Measurements from ENCODE around the gene GSTK1. TPM values are rescaled to one million over a fixed set of nuclear protein-coding genes. Genes with fewer than 3 reads are reported as not detected.

Gene GSTK1
- total and polyA plus RNA-seq, 5 donors: 182 to 280 (median 239) TPM

DNA sequence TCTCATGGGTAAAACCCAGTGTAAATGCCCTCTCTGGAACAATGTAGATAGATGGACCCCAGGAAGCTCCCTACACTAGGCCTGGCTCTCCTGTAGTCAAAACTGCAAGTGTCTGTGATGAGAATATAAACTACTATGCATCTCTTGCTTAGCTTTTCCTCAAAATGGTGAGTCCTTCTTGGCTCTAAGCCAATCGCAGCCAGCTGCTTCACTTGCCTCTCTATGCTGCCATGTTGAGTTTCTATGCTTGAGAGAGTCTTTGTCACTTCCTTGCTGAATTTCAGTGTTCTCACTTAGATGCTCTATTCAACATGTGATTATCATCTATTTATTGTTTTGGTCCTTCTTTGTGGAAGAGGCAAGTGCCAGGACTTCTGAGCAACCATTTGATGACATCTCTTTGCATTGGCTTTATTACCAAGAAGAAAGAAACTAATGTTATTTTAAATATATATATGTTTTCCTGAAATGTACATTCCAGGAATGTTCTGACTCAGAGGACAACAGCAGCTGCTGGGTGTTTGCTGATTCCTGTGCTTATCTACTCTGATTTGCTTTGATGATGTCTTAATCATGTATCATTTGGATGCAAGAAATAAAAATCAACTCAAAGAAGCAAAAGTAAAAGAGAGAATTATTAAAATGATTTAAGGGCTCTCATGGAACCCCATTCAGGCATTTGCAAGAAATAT, 24.8 kb upstream of the GSTK1 start:
- intact Hi-C loops (cut with DNase I): loop anchor here in 1 of 4 donors (10.0 kb wide), 1 partner anchor 176 kb away; no protein-coding TSS in a partner anchor
- Histone ChIP-seq H3K27me3 (ENCODE audit: control insufficient read depth, insufficient read depth) (no peaks in the 10 kb centered on the region), H3K27ac (ENCODE audit: low read length) (no peak overlapping the region), H3K9me3 (ENCODE audit: control insufficient read depth, low read length) (no peaks in the 10 kb centered on the region), H3K4me3 (ENCODE audit: low read length) (no peak overlapping the region), H3K4me1 (ENCODE audit: control insufficient read depth, insufficient read depth, low read length) (no peaks in the 10 kb centered on the region)
- WGBS: 95% methylated on average over 1 of the region's 1 CpG
- ATAC-seq: no peak
- DNase-seq: no peak

DNA sequence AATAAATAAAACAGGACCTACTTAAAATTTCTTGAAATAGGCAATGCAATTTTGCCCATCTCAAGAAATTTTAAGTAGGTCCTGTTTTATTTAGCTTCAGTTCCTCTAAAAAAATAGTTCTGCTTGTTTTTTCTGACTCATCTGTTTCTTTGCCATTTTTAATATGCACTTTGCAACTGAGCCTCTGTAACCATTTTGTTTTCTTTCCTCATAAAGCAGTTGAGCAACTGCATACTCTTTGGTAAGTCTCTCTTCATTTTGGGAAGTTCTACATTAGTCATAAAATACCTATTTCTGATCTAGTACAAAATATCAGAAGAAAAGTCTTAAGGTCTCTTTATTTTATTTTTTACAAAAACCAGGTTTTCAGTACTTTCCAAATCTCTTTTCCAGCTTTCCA, 23.4 kb upstream of the GSTK1 start:
- Histone ChIP-seq H3K27me3 (ENCODE audit: control insufficient read depth, insufficient read depth) (no peaks in the 10 kb centered on the region), H3K27ac (ENCODE audit: low read length) (no peak overlapping the region), H3K4me1 (ENCODE audit: control insufficient read depth, insufficient read depth, low read length) (no peaks in the 10 kb centered on the region), H3K4me3 (ENCODE audit: low read length) (no peak overlapping the region), H3K9me3 (ENCODE audit: control insufficient read depth, low read length) (no peaks in the 10 kb centered on the region)
- intact Hi-C loops (cut with DNase I): loop anchor here (2.0 to 10.0 kb wide), 6 partner anchors 62 to 177 kb away; partner anchors contain the start of gene EPHA1 (in 1 of the 4)
- no peak for DNase-seq
- no peak for ATAC-seq

DNA sequence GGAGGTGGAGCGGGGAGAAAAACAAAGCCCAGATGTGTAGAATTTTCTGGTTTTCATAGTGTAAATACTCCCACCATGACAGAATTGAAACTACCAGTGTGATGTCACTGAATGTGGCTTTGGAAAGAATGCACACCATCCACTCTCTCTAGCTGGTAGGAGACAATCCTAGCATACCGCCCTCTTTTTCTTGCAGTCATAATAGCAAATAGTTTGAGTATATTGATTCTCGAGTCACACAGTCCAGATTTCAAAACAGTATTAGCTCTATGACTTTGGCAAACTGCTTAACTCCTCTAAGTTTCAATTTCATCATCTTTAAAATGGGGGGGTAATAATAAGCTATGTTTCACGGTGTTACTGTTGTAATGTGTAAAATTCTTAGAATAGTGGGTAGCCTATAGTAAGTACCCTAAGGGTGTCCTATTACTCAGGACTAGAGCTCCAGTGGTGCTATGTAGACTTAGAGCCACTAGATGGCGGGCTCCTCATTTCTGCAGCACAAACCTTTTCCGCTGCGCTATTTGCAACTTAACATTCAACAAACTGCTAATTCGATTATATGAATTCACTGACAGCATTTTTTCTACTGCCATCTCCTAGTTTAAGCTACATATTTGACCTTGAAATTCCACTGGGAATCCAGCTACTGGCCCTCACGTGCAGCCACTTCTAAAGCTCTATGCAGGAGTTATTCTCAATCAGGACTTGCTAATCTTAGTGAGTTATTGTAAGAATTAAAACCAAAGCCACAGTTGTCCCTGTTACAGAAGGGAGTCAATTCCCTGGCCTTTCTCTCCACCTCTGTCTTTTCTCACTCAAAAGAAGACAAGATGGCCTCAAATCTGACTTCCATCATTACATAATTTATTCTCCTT, 22.7 kb upstream of the GSTK1 start:
- peak; percentile 48 to 71 (median 61) for DNase-seq
- Histone ChIP-seq H3K4me1 (ENCODE audit: control insufficient read depth, insufficient read depth, low read length) (no peaks in the 10 kb centered on the region), H3K27ac (ENCODE audit: low read length) (no peak overlapping the region), H3K9me3 (ENCODE audit: control insufficient read depth, low read length) (no peaks in the 10 kb centered on the region), H3K27me3 (ENCODE audit: control insufficient read depth, insufficient read depth) (no peaks in the 10 kb centered on the region), H3K4me3 (ENCODE audit: low read length) (no peak overlapping the region)
- ATAC-seq: peak; percentile 85 to 88
- intact Hi-C loops (cut with DNase I): loop anchor here in 3 of 4 donors (2.0 to 10.0 kb wide), 5 partner anchors 62 to 177 kb away; partner anchors contain the start of gene EPHA1 (in 1 of the 3)
- WGBS: 19% methylated on average over 9 of the region's 9 CpGs

DNA sequence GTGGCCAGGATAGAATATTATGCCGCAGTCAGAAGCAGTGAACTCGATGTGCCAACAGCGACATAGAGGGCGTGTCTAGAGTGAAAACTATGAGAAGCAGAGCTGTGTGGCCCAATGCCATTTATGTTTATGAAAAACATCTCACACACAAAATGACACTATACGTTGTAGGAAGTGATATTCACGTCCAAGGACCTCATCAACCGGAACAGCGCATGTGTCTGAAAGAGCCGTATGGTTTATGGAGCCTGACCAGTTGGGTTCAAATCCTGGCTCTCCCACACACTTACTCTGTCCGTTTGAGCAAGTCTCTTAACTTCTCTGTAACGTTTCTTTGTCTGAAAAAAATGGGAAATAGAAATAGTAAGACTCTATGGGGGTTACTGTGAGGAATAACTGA, 20.9 kb upstream of the GSTK1 start:
- no peak for ATAC-seq
- intact Hi-C loops (cut with DNase I): loop anchor here in 3 of 4 donors (5.0 to 10.0 kb wide), 4 partner anchors 60 to 175 kb away; partner anchors contain the start of gene EPHA1 (in 1 of the 3)
- 85% methylated on average over 11 of the region's 11 CpGs for WGBS

DNA sequence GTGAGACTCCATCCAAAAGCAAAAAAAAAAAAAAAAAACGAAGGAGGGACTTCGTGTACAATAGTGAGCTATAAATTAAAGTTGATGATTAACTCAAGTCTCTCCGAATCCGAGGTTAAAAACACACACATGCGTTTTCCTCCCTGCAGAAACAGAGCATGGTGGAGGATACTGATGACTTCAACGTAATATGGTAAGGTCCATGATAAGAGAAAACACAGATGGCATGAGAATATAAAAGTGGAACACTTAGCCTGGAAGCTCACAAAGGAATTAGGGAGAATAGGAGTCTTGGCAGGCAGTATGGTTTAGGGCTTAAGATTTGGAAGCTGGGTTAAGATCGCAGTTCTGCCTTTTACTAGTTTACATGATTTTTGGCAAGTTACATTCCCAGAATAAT, 20.1 kb upstream of the GSTK1 start:
- WGBS: 77% methylated on average over 7 of the region's 7 CpGs
- H3K4me3 ChIP-seq (ENCODE audit: low read length): no peak overlapping the region
- H3K4me1 ChIP-seq (ENCODE audit: control insufficient read depth, insufficient read depth, low read length): no peaks in the 10 kb centered on the region
- no peak for ATAC-seq
- no peaks in the 10 kb centered on the region for H3K9me3 ChIP-seq (ENCODE audit: control insufficient read depth, low read length)
- no peak overlapping the region for H3K27ac ChIP-seq (ENCODE audit: low read length)
- no peak for DNase-seq
- H3K27me3 ChIP-seq (ENCODE audit: control insufficient read depth, insufficient read depth): no peaks in the 10 kb centered on the region
- intact Hi-C loops (cut with DNase I): loop anchor here in 3 of 4 donors (5.0 to 10.0 kb wide), 4 partner anchors 59 to 174 kb away; partner anchors contain the start of gene EPHA1 (in 1 of the 3)

More for the DNA sequence above, 20.9 kb upstream of the GSTK1 start:
- no peak overlapping the region for H3K27ac ChIP-seq (ENCODE audit: low read length)
- no peaks in the 10 kb centered on the region for H3K4me1 ChIP-seq (ENCODE audit: control insufficient read depth, insufficient read depth, low read length)
- H3K27me3 ChIP-seq (ENCODE audit: control insufficient read depth, insufficient read depth): no peaks in the 10 kb centered on the region
- no peak overlapping the region for H3K4me3 ChIP-seq (ENCODE audit: low read length)
- DNase-seq: no peak
- H3K9me3 ChIP-seq (ENCODE audit: control insufficient read depth, low read length): no peaks in the 10 kb centered on the region

DNA sequence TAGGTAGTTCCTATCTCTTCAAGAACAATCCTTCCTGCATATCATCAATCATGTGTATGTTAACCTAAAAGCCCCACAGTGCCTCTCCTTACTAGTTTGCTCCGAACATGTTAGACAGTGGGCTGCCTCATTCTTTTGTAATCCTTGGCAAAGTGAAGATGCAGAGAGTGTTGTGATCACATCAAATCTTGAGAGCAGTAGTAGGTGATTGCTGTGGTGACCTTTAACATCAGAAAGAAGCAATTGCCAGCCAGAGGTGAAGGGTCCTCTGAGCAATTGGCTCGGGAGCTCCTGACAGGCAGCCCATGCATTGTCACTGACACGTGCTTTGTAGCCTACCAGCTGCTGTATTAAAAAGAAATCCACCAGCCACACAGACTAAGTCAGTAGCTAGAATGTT, 19.6 kb upstream of the GSTK1 start:
- Histone ChIP-seq H3K4me3 (ENCODE audit: low read length) (no peak overlapping the region), H3K27ac (ENCODE audit: low read length) (no peak overlapping the region), H3K9me3 (ENCODE audit: control insufficient read depth, low read length) (no peaks in the 10 kb centered on the region), H3K4me1 (ENCODE audit: control insufficient read depth, insufficient read depth, low read length) (no peaks in the 10 kb centered on the region), H3K27me3 (ENCODE audit: control insufficient read depth, insufficient read depth) (no peaks in the 10 kb centered on the region)
- 63% methylated on average over 3 of the region's 3 CpGs for WGBS
- ATAC-seq (no peak), DNase-seq (no peak)
- intact Hi-C loops (cut with DNase I): loop anchor here in 3 of 4 donors (5.0 to 10.0 kb wide), 4 partner anchors 59 to 174 kb away; partner anchors contain the start of gene EPHA1 (in 1 of the 3)

DNA sequence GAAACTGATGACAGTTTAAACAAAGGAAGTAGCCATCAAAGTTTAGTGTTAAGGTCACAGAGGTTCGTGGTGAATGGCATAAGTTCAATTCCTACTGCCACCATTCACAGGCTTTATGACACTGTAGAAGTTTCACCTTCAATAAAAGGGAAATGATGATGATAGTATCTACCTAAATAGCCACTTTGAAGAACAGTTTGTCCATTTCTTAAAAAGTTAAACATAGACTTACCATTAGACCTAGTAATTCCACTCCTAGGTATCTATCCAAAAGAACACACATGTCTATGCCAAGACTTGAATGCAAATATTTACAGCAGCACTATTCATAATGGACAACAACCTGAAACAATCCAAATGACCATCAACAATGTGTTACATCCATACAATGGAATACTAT, 18.9 kb upstream of the GSTK1 start:
- intact Hi-C loops (cut with DNase I): loop anchor here in 3 of 4 donors (5.0 to 10.0 kb wide), 4 partner anchors 58 to 173 kb away; partner anchors contain the start of gene EPHA1 (in 1 of the 3)

DNA sequence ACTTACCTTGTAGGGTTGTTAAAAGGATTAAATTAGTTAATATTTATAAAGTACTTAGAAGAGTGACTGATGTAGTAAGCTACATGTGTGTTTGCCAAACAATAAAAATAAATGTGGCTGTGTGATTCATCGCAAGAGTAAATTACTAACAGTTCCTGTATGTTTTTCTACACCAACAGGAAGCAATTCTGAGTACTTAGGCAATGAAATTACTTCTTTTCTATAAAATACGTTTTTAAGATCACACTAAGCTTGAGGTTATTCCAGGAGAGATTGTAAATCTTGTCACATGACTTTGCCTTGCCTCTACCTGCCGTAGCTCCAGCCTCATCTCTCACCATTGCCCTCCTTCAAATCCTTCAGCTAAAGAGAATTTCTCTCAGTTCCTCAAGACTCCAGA, 18.1 kb upstream of the GSTK1 start:
- no peak overlapping the region for H3K4me3 ChIP-seq (ENCODE audit: low read length)

More for the DNA sequence above, 18.9 kb upstream of the GSTK1 start:
- Histone ChIP-seq H3K4me1 (ENCODE audit: control insufficient read depth, insufficient read depth, low read length) (no peaks in the 10 kb centered on the region), H3K27ac (ENCODE audit: low read length) (no peak overlapping the region), H3K27me3 (ENCODE audit: control insufficient read depth, insufficient read depth) (no peaks in the 10 kb centered on the region), H3K4me3 (ENCODE audit: low read length) (no peak overlapping the region), H3K9me3 (ENCODE audit: control insufficient read depth, low read length) (no peaks in the 10 kb centered on the region)
- DNase-seq (no peak), ATAC-seq (no peak)
- 62% methylated on average over 1 of the region's 1 CpG for WGBS

DNA sequence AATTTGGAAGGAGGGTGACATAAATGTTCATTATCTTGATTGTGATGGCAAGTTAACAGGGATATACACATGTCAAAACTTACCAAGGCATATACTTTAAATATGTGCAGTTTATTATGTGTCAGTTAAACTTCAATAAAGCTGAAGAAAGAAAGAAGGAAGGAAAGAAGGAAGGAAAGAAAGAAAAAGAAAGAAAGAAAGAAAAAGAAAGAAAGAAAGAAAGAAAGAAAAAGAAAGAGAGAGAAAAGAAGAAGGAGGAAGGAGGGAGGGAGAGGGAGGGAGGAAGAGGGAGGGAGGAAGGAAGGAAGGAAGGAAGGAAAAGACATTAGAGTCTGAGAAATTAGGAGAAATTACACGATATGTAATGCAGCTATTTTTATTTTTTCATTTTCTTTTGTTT, 15.9 kb upstream of the GSTK1 start:
- DNase-seq (no peak), ATAC-seq (no peak)
- WGBS: 22% methylated on average over 1 of the region's 1 CpG
- no peaks in the 10 kb centered on the region for H3K9me3 ChIP-seq (ENCODE audit: control insufficient read depth, low read length)
- no peaks in the 10 kb centered on the region for H3K27me3 ChIP-seq (ENCODE audit: control insufficient read depth, insufficient read depth)
- H3K4me3 ChIP-seq (ENCODE audit: low read length): no peak overlapping the region
- H3K27ac ChIP-seq (ENCODE audit: low read length): no peak overlapping the region
- no peaks in the 10 kb centered on the region for H3K4me1 ChIP-seq (ENCODE audit: control insufficient read depth, insufficient read depth, low read length)
- intact Hi-C loops (cut with DNase I): loop anchor here in 1 of 4 donors (10.0 kb wide), 1 partner anchor 157 kb away; the partner anchor contains the start of gene EPHA1

More for the DNA sequence above, 18.1 kb upstream of the GSTK1 start:
- H3K27ac ChIP-seq (ENCODE audit: low read length): no peak overlapping the region
- no peaks in the 10 kb centered on the region for H3K9me3 ChIP-seq (ENCODE audit: control insufficient read depth, low read length)
- DNase-seq (no peak), ATAC-seq (no peak)
- H3K4me1 ChIP-seq (ENCODE audit: control insufficient read depth, insufficient read depth, low read length): no peaks in the 10 kb centered on the region
- intact Hi-C loops (cut with DNase I): loop anchor here in 1 of 4 donors (10.0 kb wide), 1 partner anchor 160 kb away; the partner anchor contains the start of gene EPHA1
- WGBS: 62% methylated on average over 3 of the region's 3 CpGs
- H3K27me3 ChIP-seq (ENCODE audit: control insufficient read depth, insufficient read depth): no peaks in the 10 kb centered on the region

DNA sequence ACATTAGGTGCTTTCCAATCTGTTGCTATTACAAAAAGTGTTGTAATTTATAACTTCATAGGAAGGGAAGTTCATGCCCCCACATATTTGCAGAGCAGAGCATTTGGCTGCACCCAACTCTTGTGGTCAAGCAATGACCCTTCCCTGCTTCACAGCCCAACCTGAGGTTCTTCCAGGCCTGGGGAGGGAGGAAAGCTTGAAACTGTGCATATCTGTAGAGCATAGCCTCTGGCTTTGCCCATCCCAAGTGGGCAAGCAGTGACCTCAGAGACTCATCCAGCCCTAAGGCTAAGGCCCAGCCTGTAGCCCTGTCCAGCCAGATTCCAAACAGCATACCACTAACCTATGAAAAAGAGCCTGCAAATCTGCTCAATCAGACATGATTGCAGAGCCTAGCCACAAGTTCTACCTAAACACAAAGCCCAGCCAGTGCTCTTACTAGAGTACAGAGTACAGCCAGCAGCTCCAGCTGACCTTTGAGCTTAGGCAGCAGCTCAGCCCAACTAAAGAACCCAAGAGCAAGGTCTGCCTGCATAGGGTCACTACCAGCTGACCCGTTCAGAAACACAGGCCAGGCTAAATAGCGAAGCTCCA, 14.4 kb upstream of the GSTK1 start:
- H3K9me3 ChIP-seq (ENCODE audit: control insufficient read depth, low read length): no peaks in the 10 kb centered on the region
- no peaks in the 10 kb centered on the region for H3K27me3 ChIP-seq (ENCODE audit: control insufficient read depth, insufficient read depth)
- H3K4me3 ChIP-seq (ENCODE audit: low read length): no peak overlapping the region

More for the DNA sequence above, 14.4 kb upstream of the GSTK1 start:
- no peak overlapping the region for H3K27ac ChIP-seq (ENCODE audit: low read length)
- intact Hi-C loops (cut with DNase I): loop anchor here in 1 of 4 donors (10.0 kb wide), 1 partner anchor 156 kb away; the partner anchor contains the start of gene EPHA1
- WGBS: 91% methylated on average over 2 of the region's 2 CpGs
- DNase-seq (no peak), ATAC-seq (no peak)
- H3K4me1 ChIP-seq (ENCODE audit: control insufficient read depth, insufficient read depth, low read length): no peaks in the 10 kb centered on the region

All from right cardiac atrium (tissue), 5 donors.